ENCODE data around the gene BRD4.

Gene BRD4

DNA sequence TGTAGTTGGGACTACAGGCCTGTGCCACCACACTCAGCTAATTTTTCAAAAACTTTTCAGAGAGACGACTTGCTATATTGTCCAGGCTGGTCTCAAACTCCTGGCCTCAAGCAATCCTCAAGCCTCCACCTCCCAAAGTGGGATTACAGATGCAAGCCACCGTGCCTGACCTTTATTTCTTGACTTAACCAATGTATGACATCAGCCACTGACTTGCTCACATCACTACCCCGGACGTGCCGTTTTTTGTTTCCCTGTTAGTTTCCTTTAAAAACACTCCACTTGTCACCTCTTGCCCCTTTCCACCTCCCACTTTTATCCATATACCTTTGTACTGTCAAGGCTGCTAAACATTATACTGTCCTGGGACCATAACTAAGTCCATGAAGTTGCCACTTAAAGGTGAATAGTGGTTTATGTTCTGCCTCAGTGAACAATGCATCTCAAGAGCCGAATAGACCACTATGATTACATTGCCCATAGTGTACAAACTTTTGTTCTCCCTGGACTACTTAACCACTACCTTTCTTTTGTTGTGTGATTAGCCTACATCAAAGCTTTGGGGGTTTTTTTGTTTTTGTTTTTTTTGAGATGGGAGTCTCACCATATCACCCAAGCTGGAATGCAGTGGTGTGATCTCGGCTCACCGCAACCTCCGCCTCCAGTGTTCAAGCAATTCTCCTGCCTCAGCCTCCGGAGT is 97.8 kb downstream of the BRD4 start:
- H3K27ac ChIP-seq (ENCODE audit: low read depth, low read length): no peak overlapping the region
- no peak overlapping the region for H3K4me3 ChIP-seq (ENCODE audit: low read depth, low read length)
- H3K27me3 ChIP-seq (ENCODE audit: control insufficient read depth, insufficient read depth, low read length): peaks cover 8% of the 10 kb centered on the region; the same call in 1 of the 2 replicates
- peaks cover 2% of the 10 kb centered on the region; the same call in 1 of the 2 replicates for H3K4me1 ChIP-seq (ENCODE audit: control insufficient read depth, insufficient read depth, low read length)
- H3K36me3 ChIP-seq (ENCODE audit: control insufficient read depth, insufficient read depth, low read length): peaks cover 48% of the 10 kb centered on the region
- H3K9ac ChIP-seq (ENCODE audit: low read length): no peak overlapping the region
- H3K9me3 ChIP-seq (ENCODE audit: control insufficient read depth, insufficient read depth, low read depth, low read length): no peaks in the 10 kb centered on the region

- H3K27ac ChIP-seq (ENCODE audit: low read depth, low read length): no peak overlapping the region
These were observed 101.1 kb downstream of the BRD4 start for GRCh38 chr19:15231271-15231670.

DNA sequence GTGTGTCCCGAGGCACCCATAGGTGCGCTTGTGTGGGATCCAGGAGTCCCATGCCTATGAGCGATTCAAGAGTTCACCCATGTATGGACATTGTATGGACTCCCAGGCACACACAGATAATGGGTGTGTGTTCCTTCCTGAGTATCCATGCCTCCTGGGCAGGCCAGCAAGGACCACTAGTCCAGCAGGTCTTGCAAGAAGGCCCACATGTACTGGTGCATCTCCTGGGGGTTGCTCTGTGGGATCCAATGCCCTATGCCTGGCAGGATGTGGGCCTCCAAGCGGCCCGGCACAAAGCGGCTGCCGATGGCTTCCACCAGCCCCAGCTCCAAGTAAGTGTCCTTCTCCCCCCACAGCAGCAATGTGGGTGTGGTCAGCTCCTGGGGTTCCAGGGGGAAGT is 105.1 kb downstream of the BRD4 start:
- Histone ChIP-seq H3K36me3 (ENCODE audit: control insufficient read depth, insufficient read depth, low read length) (peaks cover 23% of the 10 kb centered on the region), H3K27ac (ENCODE audit: low read depth, low read length) (no peak overlapping the region), H3K27me3 (ENCODE audit: control insufficient read depth, insufficient read depth, low read length) (peaks cover 7% of the 10 kb centered on the region; the same call in 1 of the 2 replicates), H3K9me3 (ENCODE audit: control insufficient read depth, insufficient read depth, low read depth, low read length) (no peaks in the 10 kb centered on the region), H3K9ac (ENCODE audit: low read length) (no peak overlapping the region), H3K4me3 (ENCODE audit: low read depth, low read length) (no peak overlapping the region), H3K4me1 (ENCODE audit: control insufficient read depth, insufficient read depth, low read length) (peaks cover 5% of the 10 kb centered on the region; the same call in 1 of the 2 replicates)

More at GRCh38 chr19:15231271-15231670, 101.1 kb downstream of the BRD4 start:
- H3K9me3 ChIP-seq (ENCODE audit: control insufficient read depth, insufficient read depth, low read depth, low read length): no peaks in the 10 kb centered on the region
- H3K4me3 ChIP-seq (ENCODE audit: low read depth, low read length): peak overlapping the region; percentile 86
- H3K4me1 ChIP-seq (ENCODE audit: control insufficient read depth, insufficient read depth, low read length): peaks cover 2% of the 10 kb centered on the region; the same call in 1 of the 2 replicates
- peak overlapping the region; percentile 71 for H3K9ac ChIP-seq (ENCODE audit: low read length)
- H3K27me3 ChIP-seq (ENCODE audit: control insufficient read depth, insufficient read depth, low read length): peaks cover 8% of the 10 kb centered on the region; the same call in 1 of the 2 replicates
- H3K36me3 ChIP-seq (ENCODE audit: control insufficient read depth, insufficient read depth, low read length): peaks cover 35% of the 10 kb centered on the region

DNA sequence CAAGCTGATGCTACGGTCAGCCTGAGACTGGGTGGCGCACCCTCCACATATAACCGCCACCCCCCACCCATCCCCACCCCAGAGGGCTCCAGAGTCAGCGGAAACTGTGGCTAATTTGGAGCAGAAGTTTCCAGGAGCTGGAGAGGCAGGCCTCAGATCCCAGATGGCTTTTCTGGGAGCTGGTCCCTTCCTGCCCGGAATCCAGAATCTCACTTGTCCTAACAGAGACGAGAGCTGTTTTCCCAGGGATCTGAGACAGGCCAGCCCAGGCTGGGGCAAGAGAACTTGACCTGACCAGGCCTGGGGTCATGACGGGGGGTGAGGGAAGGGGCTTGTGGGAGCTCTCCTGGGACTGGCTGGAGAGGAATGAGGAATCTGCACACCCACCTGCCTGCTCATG is 106.6 kb downstream of the BRD4 start:
- Histone ChIP-seq H3K4me3 (ENCODE audit: low read depth, low read length) (no peak overlapping the region), H3K9ac (ENCODE audit: low read length) (no peak overlapping the region), H3K27ac (ENCODE audit: low read depth, low read length) (no peak overlapping the region), H3K4me1 (ENCODE audit: control insufficient read depth, insufficient read depth, low read length) (peaks cover 4% of the 10 kb centered on the region; the same call in 1 of the 2 replicates), H3K36me3 (ENCODE audit: control insufficient read depth, insufficient read depth, low read length) (peaks cover 20% of the 10 kb centered on the region), H3K27me3 (ENCODE audit: control insufficient read depth, insufficient read depth, low read length) (no peaks in the 10 kb centered on the region), H3K9me3 (ENCODE audit: control insufficient read depth, insufficient read depth, low read depth, low read length) (no peaks in the 10 kb centered on the region)

DNA sequence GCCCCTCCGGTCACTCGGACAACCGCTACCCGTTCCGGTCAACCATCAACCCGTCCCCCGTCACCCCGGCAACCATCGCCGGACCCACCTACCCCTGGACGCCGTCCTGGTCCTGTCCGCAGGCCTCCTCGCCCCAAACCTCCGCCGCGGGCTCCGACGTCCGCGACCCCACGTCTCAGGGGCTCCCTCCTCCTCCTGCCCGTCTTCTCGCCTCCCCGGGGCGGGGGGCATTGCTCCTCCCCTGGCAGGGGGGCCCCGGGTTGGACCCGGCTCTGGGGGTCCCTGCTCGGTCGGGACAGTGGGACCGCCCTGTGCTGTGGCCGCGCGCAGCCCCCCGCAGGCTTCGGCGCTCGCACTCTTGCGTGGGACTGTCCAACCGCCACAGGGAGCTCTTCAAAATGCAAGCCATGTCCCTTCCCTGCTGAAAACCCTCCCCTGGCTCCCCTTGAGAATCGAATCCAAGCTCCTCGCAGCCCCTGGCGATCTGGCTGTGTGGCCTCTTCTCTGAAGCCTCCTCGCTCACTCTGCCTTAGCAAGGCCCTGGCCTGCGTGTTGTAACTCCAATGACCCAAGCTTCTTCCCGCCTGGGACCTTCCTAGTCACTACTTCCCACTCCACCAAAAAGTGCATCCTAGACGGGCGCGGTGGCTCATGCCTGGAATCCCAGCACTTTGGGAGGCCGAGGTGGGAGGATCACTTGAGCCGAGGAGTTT is 108.5 kb downstream of the BRD4 start:
- H3K27ac ChIP-seq (ENCODE audit: low read depth, low read length): no peak overlapping the region; the same call in 1 of the 2 replicates
- H3K9ac ChIP-seq (ENCODE audit: low read length): peak overlapping the region; percentile 36
- H3K36me3 ChIP-seq (ENCODE audit: control insufficient read depth, insufficient read depth, low read length): peaks cover 15% of the 10 kb centered on the region
- peaks cover 5% of the 10 kb centered on the region; the same call in 1 of the 2 replicates for H3K4me1 ChIP-seq (ENCODE audit: control insufficient read depth, insufficient read depth, low read length)
- peak overlapping the region; percentile 80 for H3K4me3 ChIP-seq (ENCODE audit: low read depth, low read length)
- no peaks in the 10 kb centered on the region for H3K9me3 ChIP-seq (ENCODE audit: control insufficient read depth, insufficient read depth, low read depth, low read length)
- no peaks in the 10 kb centered on the region for H3K27me3 ChIP-seq (ENCODE audit: control insufficient read depth, insufficient read depth, low read length)

DNA sequence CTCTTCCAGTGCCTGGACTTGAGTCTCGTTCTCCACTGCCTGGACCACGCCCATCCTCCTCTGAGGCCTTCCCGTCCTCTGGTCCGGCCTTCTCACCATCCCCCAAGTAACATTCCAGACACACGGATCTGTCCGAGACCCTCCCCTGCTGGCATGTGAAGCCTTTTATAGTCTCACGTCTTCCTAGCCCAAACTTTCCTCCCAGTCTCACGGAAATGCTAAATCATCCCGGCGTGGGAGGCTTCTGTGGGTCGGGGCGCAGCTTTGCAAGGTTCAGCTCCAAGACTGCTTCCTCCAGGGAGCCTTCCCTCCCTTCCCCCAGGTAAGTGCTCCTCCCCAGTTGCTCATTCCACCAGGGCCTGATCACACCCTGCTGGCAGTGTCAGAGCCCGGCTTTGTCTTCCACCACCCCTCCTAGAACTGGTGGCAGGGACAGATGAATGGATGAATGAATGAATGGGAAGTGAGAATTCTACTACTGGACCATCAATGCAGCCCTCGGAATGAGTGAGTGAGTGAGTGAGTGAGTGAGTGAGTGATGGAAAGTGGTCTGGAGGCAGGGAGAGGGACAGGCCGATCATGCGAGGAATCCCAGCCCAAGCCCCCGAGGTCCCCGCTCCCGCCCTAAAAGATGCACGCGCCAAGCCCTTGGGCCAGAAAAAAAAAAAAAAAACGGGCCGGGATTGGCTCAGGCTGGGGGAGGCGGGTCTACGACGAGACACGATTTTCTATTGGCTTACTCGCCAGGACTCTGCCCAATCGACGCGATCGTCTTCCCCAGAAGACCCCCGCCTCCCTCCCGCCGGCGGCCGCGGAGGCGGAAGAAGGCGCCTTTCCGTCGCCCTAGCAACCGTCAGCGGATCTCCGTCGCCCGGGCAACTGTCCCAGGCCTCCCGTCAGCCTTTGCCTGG is 109.3 kb downstream of the BRD4 start:
- Histone ChIP-seq H3K27ac (ENCODE audit: low read depth, low read length) (peak overlapping the region; percentile 52; the same call in 1 of the 2 replicates), H3K9ac (ENCODE audit: low read length) (peak overlapping the region; percentile 75), H3K9me3 (ENCODE audit: control insufficient read depth, insufficient read depth, low read depth, low read length) (no peaks in the 10 kb centered on the region), H3K27me3 (ENCODE audit: control insufficient read depth, insufficient read depth, low read length) (no peaks in the 10 kb centered on the region), H3K4me1 (ENCODE audit: control insufficient read depth, insufficient read depth, low read length) (peaks cover 9% of the 10 kb centered on the region; the same call in 1 of the 2 replicates), H3K36me3 (ENCODE audit: control insufficient read depth, insufficient read depth, low read length) (peaks cover 13% of the 10 kb centered on the region), H3K4me3 (ENCODE audit: low read depth, low read length) (peak overlapping the region; percentile 80)

DNA sequence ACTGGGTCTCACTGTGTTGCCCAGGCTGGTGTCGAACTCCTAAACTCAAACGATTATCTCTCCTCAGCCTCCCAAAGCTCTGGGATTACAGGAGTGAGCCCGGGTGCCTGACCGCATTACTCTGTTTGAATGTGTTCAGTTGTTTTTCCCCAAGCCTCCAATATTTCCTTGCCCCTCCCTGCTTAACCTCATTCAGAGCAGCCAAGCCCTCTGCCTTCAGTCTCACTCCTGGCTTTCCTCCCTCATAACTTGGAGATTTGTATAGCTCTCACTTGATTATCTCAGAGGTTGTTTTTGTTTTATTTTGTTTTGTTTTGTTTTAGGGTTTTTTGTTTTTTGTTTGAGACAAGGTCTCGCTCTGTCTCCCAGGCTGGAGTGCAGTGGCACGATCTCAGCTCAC is 111.5 kb downstream of the BRD4 start:
- Histone ChIP-seq H3K27me3 (ENCODE audit: control insufficient read depth, insufficient read depth, low read length) (no peaks in the 10 kb centered on the region), H3K36me3 (ENCODE audit: control insufficient read depth, insufficient read depth, low read length) (no peaks in the 10 kb centered on the region), H3K9me3 (ENCODE audit: control insufficient read depth, insufficient read depth, low read depth, low read length) (no peaks in the 10 kb centered on the region)

DNA sequence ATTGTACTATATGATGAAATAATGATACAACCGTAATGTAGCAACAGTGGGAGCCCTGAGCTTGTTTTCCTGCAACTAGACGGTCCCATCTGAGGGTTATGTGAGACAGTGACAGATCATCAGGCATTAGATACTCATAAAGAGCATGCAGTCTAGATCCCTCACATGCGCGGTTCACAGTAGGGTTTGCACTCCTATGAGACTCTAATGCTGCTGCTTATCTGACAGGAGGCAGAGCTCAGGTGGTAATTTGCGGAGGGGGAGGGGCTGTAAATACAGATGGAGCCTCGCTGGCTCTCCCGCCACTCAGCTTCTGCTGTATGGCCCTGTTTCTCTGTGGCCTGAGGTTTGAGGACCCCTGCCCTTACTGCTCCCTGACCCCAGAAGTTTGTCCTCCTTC is 113.8 kb downstream of the BRD4 start:
- Histone ChIP-seq H3K36me3 (ENCODE audit: control insufficient read depth, insufficient read depth, low read length) (no peaks in the 10 kb centered on the region), H3K27me3 (ENCODE audit: control insufficient read depth, insufficient read depth, low read length) (no peaks in the 10 kb centered on the region), H3K9me3 (ENCODE audit: control insufficient read depth, insufficient read depth, low read depth, low read length) (no peaks in the 10 kb centered on the region), H3K4me1 (ENCODE audit: control insufficient read depth, insufficient read depth, low read length) (peaks cover 9% of the 10 kb centered on the region; the same call in 1 of the 2 replicates), H3K4me3 (ENCODE audit: low read depth, low read length) (no peak overlapping the region), H3K9ac (ENCODE audit: low read length) (no peak overlapping the region), H3K27ac (ENCODE audit: low read depth, low read length) (no peak overlapping the region)

More for the DNA sequence above, 111.5 kb downstream of the BRD4 start:
- no peak overlapping the region for H3K27ac ChIP-seq (ENCODE audit: low read depth, low read length)
- H3K9ac ChIP-seq (ENCODE audit: low read length): no peak overlapping the region
- no peak overlapping the region for H3K4me3 ChIP-seq (ENCODE audit: low read depth, low read length)
- H3K4me1 ChIP-seq (ENCODE audit: control insufficient read depth, insufficient read depth, low read length): peaks cover 9% of the 10 kb centered on the region; the same call in 1 of the 2 replicates

- Histone ChIP-seq H3K27me3 (ENCODE audit: control insufficient read depth, insufficient read depth, low read length) (no peaks in the 10 kb centered on the region), H3K27ac (ENCODE audit: low read depth, low read length) (no peak overlapping the region), H3K36me3 (ENCODE audit: control insufficient read depth, insufficient read depth, low read length) (no peaks in the 10 kb centered on the region), H3K4me1 (ENCODE audit: control insufficient read depth, insufficient read depth, low read length) (peaks cover 5% of the 10 kb centered on the region; the same call in 1 of the 2 replicates), H3K9me3 (ENCODE audit: control insufficient read depth, insufficient read depth, low read depth, low read length) (no peaks in the 10 kb centered on the region), H3K4me3 (ENCODE audit: low read depth, low read length) (no peak overlapping the region), H3K9ac (ENCODE audit: low read length) (no peak overlapping the region)
These were observed 116.0 kb downstream of the BRD4 start for GRCh38 chr19:15216363-15216762.

GRCh38 chr19:15213715-15214381 is 118.5 kb downstream of the BRD4 start:
- Histone ChIP-seq H3K4me1 (ENCODE audit: control insufficient read depth, insufficient read depth, low read length) (peaks cover 5% of the 10 kb centered on the region; the same call in 1 of the 2 replicates), H3K36me3 (ENCODE audit: control insufficient read depth, insufficient read depth, low read length) (no peaks in the 10 kb centered on the region), H3K9ac (ENCODE audit: low read length) (no peak overlapping the region), H3K27ac (ENCODE audit: low read depth, low read length) (no peak overlapping the region), H3K4me3 (ENCODE audit: low read depth, low read length) (no peak overlapping the region), H3K27me3 (ENCODE audit: control insufficient read depth, insufficient read depth, low read length) (no peaks in the 10 kb centered on the region), H3K9me3 (ENCODE audit: control insufficient read depth, insufficient read depth, low read depth, low read length) (no peaks in the 10 kb centered on the region)
